Activated naive CD4-positive, alpha-beta T cell treated with anti-CD3 and anti-CD28 coated beads for 36 hours (primary cell): ENCODE measurements around the gene SPRR3. TPM values are rescaled to one million over a fixed set of nuclear protein-coding genes. Genes with fewer than 3 reads are reported as not detected.

Experiments used
- CTCF ChIA-PET: fragments of 350-600 bp; sonication (Branson Sonifier 250); formaldehyde crosslinking; loops from one replicate; lab custom pipeline; 2021; ENCODE audit warnings: antibody characterized with exemption; lab: Charles Lee
- DNase-seq: peaks from one replicate; pipeline ENCODE4 v3.0.0-alpha.2; 2020
- H3K27ac Mint-ChIP-seq: one replicate; pipeline ENCODE4 v1.8.0; 2021; ENCODE audit warnings: mild to moderate bottlenecking, mixed read lengths
- H3K27me3 Mint-ChIP-seq: one replicate; pipeline ENCODE4 v1.8.0; 2021; ENCODE audit warnings: low read depth, mixed read lengths
- H3K36me3 Mint-ChIP-seq: one replicate; pipeline ENCODE4 v1.8.0; 2021; ENCODE audit warnings: low read depth, mixed read lengths
- H3K4me1 Mint-ChIP-seq: one replicate; pipeline ENCODE4 v1.8.0; 2021; ENCODE audit warnings: low read depth, mixed read lengths
- H3K4me3 Mint-ChIP-seq: one replicate; pipeline ENCODE4 v1.8.0; 2021; ENCODE audit warnings: mild to moderate bottlenecking, moderate library complexity, mixed read lengths
- H3K9me3 Mint-ChIP-seq: one replicate; pipeline ENCODE4 v1.8.0; 2021; ENCODE audit warnings: mixed read lengths
- intact Hi-C: fragments of 100-400 bp; cut with micrococcal nuclease; formaldehyde crosslinking; loops from one replicate; pipeline ENCODE4 v1.15.1; 2023
- total RNA-seq, 2 experiments: library from RNA; stranded (reverse); gene quantifications; one replicate each; pipeline ENCODE4 v1.2.3, GENCODE V29; 2021

SPRR3 gene
- total RNA-seq: not detected

GRCh38 chr1:153001382-153001781 lies at the start of gene SPRR3:
Gene SPRR3 (plus strand): TSS chr1:153001749. CDS start chr1:153003021, 1,272 bp downstream.
- intact Hi-C loops: no loop called here
- H3K4me3 Mint-ChIP-seq: no peak within 1 kb of the TSS
- CTCF ChIA-PET: no interaction called here
- H3K4me1 Mint-ChIP-seq: no peaks in the 10 kb centered on the region
- H3K27me3 Mint-ChIP-seq: peaks cover 2% of the 10 kb centered on the region
- H3K9me3 Mint-ChIP-seq: peaks cover 1% of the 10 kb centered on the region
- no peak within 1 kb of the TSS for H3K27ac Mint-ChIP-seq
- DNase-seq: no peak
- H3K36me3 Mint-ChIP-seq: no peaks in the 10 kb centered on the region

- no peaks in the 10 kb centered on the region for H3K27me3 Mint-ChIP-seq
- CTCF ChIA-PET: no interaction called here
- no peak overlapping the region for H3K27ac Mint-ChIP-seq
- H3K9me3 Mint-ChIP-seq: no peaks in the 10 kb centered on the region
- DNase-seq: no peak
- no peak overlapping the region for H3K4me3 Mint-ChIP-seq
- intact Hi-C loops: no loop called here
- no peaks in the 10 kb centered on the region for H3K4me1 Mint-ChIP-seq
- H3K36me3 Mint-ChIP-seq: no peaks in the 10 kb centered on the region
Observed at GRCh38 chr1:152953761-152954160, 47.8 kb upstream of the SPRR3 start.

DNA sequence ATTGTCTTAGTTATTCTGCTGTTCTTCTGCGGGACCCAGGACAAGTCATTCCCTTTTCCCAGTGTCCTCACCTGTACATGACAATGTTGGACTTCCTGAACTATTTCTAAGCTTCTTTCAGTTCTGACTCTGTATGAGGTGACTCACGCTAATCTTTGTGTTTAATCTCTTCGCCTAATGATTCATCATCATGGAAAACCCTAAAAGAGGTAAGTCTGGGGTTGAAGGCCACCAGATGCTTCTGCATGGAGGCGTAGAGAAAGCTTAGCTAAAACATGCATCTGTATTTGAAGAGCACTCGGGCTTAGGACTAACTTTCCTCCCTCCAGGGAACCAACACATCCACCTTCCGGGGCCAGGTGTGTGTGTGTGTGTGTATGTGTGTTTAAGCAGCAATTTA lies 47.1 kb upstream of the SPRR3 start:
- Mint-ChIP-seq H3K27ac (no peak overlapping the region), H3K36me3 (no peaks in the 10 kb centered on the region), H3K9me3 (no peaks in the 10 kb centered on the region), H3K4me1 (no peaks in the 10 kb centered on the region), H3K27me3 (no peaks in the 10 kb centered on the region), H3K4me3 (no peak overlapping the region)
- intact Hi-C loops: no loop called here
- CTCF ChIA-PET: no interaction called here
- no peak for DNase-seq

- no peaks in the 10 kb centered on the region for H3K36me3 Mint-ChIP-seq
- CTCF ChIA-PET: no interaction called here
- DNase-seq: no peak
- H3K27me3 Mint-ChIP-seq: no peaks in the 10 kb centered on the region
- intact Hi-C loops: no loop called here
- no peaks in the 10 kb centered on the region for H3K9me3 Mint-ChIP-seq
- no peak overlapping the region for H3K27ac Mint-ChIP-seq
- no peak overlapping the region for H3K4me3 Mint-ChIP-seq
- no peaks in the 10 kb centered on the region for H3K4me1 Mint-ChIP-seq
Observed at GRCh38 chr1:152957561-152957960, 44.0 kb upstream of the SPRR3 start.

GRCh38 chr1:152959273-152959672 lies 42.3 kb upstream of the SPRR3 start:
- intact Hi-C loops: no loop called here
- Mint-ChIP-seq H3K4me3 (no peak overlapping the region), H3K9me3 (no peaks in the 10 kb centered on the region), H3K36me3 (no peaks in the 10 kb centered on the region), H3K27ac (no peak overlapping the region), H3K27me3 (peaks cover 2% of the 10 kb centered on the region), H3K4me1 (no peaks in the 10 kb centered on the region)
- CTCF ChIA-PET: no interaction called here
- no peak for DNase-seq

DNA sequence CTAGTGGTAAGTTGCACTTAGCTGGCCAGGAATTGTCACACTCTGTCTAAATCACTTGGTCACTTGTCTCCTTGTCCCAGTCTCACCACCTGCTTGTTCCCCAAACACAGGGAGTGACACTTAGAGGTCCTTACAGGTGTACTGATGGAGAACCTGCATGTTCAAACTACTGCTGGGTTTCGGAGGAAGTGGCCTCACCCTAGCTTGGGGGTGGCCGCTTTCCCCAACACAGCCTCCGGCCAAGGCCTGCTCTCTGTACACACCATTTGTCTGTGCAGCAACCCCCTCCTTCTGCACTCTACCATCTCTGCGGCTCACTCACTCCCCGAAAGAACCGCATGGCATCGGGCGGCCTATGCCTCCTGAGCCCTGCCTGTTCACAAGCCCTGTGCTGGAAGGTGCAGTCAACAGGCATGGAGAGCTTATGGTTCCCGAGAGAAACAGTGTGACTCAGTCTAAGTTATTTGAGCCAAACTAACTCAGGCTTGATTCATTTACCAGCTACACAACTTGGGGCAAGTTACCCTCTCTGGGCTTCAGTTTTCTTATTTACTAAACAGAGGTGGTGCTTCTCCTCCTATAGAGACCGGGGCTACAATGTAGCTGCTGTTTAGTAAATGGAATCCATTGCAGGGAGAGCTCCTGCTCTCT lies 41.6 kb upstream of the SPRR3 start:
- CTCF ChIA-PET: no interaction called here
- intact Hi-C loops: no loop called here
- no peaks in the 10 kb centered on the region for H3K36me3 Mint-ChIP-seq
- H3K4me3 Mint-ChIP-seq: no peak overlapping the region
- DNase-seq: no peak
- H3K27ac Mint-ChIP-seq: no peak overlapping the region
- H3K9me3 Mint-ChIP-seq: no peaks in the 10 kb centered on the region
- H3K4me1 Mint-ChIP-seq: no peaks in the 10 kb centered on the region
- H3K27me3 Mint-ChIP-seq: peaks cover 2% of the 10 kb centered on the region

DNA sequence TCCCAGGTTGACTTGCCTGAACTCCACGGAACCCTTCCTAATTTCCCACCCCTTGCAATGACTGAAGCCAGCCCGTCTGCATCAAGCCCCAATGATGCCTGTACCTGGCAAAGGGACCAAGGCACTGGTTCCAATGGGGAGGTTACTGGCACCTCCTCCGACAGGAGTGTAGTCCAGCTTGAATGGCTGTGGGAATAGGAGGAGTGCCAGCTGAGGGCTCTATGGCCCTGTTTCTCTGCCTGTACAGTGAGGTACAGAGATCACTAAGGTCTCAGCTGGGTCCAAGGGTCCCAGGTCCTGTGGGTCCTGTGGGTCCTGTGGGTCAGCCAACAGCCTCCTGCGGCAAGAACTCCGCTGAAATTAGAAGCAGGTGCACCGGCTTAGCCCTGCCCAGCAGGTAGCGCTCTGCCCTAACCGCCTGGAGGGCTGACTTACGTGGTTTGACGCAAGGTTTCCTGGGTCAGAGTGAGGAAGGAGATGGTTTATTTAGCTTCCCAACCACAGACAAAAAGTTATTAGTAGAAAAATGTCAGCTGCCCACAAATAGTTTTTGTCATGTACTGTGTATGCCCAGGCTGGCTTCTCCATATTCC lies 41.0 kb upstream of the SPRR3 start:
- Mint-ChIP-seq H3K4me3 (no peak overlapping the region), H3K27me3 (peaks cover 8% of the 10 kb centered on the region), H3K36me3 (no peaks in the 10 kb centered on the region), H3K27ac (no peak overlapping the region), H3K4me1 (no peaks in the 10 kb centered on the region), H3K9me3 (no peaks in the 10 kb centered on the region)
- DNase-seq: no peak
- intact Hi-C loops: no loop called here
- CTCF ChIA-PET: no interaction called here

DNA sequence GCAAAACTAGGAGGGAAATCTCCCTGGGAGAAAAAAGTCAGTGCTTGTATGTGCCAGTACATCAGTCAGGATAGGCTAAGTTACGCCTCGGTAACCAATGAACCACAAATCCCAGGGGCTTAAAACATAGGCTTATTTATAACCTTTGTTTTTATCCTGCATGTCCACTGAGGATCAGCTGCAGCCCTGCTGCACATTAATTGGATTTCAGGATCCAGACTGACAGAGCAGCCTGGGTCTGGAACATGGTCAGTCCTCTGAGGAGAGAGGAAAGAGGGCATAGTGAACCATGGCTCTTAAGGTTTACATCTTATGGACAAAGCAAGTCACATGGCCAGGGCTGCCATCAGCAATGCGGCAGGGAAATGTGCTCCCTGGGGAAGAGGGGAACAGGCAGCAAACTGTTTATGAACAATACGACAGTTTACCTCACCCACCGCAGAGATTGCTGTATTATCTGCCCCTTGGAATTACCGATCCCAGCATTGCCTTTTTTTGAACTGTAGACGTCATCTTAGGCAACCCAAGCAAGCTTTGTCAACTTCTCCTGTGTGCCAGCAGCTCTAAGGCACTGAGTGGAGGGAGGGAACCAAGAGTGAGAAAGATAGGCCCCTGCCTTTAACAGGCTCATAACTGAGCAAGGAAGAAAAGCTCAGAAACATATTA lies 40.2 kb upstream of the SPRR3 start:
- Mint-ChIP-seq H3K4me3 (no peak overlapping the region), H3K27ac (no peak overlapping the region), H3K27me3 (peaks cover 8% of the 10 kb centered on the region), H3K4me1 (no peaks in the 10 kb centered on the region), H3K36me3 (no peaks in the 10 kb centered on the region), H3K9me3 (no peaks in the 10 kb centered on the region)
- CTCF ChIA-PET: no interaction called here
- intact Hi-C loops: no loop called here
- DNase-seq: no peak

GRCh38 chr1:152962876-152963415 lies 38.6 kb upstream of the SPRR3 start:
- intact Hi-C loops: no loop called here
- Mint-ChIP-seq H3K27me3 (peaks cover 12% of the 10 kb centered on the region), H3K9me3 (no peaks in the 10 kb centered on the region), H3K4me1 (no peaks in the 10 kb centered on the region), H3K36me3 (no peaks in the 10 kb centered on the region), H3K4me3 (no peak overlapping the region), H3K27ac (no peak overlapping the region)
- no peak for DNase-seq
- CTCF ChIA-PET: interaction anchor here (0.6 to 1.0 kb wide), 2 partner anchors 15 to 600 kb away, joined by 3 read pairs; no protein-coding TSS in a partner anchor

- Mint-ChIP-seq H3K36me3 (no peaks in the 10 kb centered on the region), H3K9me3 (no peaks in the 10 kb centered on the region), H3K27me3 (peaks cover 12% of the 10 kb centered on the region), H3K27ac (no peak overlapping the region), H3K4me3 (no peak overlapping the region), H3K4me1 (no peaks in the 10 kb centered on the region)
- DNase-seq: no peak
- intact Hi-C loops: no loop called here
- CTCF ChIA-PET: no interaction called here
Observed at GRCh38 chr1:152964536-152964935, 37.0 kb upstream of the SPRR3 start.

- CTCF ChIA-PET: interaction anchor here (0.7 kb wide), 1 partner anchor 18 kb away, joined by 3 read pairs; the partner anchor contains the start of gene SPRR1A
- Mint-ChIP-seq H3K4me1 (no peaks in the 10 kb centered on the region), H3K9me3 (no peaks in the 10 kb centered on the region), H3K27ac (no peak overlapping the region), H3K4me3 (no peak overlapping the region), H3K36me3 (no peaks in the 10 kb centered on the region), H3K27me3 (peaks cover 12% of the 10 kb centered on the region)
- intact Hi-C loops: no loop called here
- DNase-seq: no peak
Observed at GRCh38 chr1:152965853-152966252, 35.7 kb upstream of the SPRR3 start.

- CTCF ChIA-PET: no interaction called here
- Mint-ChIP-seq H3K27me3 (peaks cover 17% of the 10 kb centered on the region), H3K9me3 (no peaks in the 10 kb centered on the region), H3K36me3 (no peaks in the 10 kb centered on the region), H3K27ac (no peak overlapping the region), H3K4me3 (no peak overlapping the region), H3K4me1 (no peaks in the 10 kb centered on the region)
- intact Hi-C loops: no loop called here
- DNase-seq: no peak
Observed at GRCh38 chr1:152967201-152967600, 34.3 kb upstream of the SPRR3 start.
